Anterior cingulate cortex (tissue), 58 donors: ENCODE data around the gene SREBF1.
A peak's percentile ranks its signal among the peaks of the same experiment; 100 is the strongest.

Experiments
- DNase-seq, 58 donors: peaks; one replicate each; lab custom pipeline; 2025; lab: John Stamatoyannopoulos, UW

SREBF1 gene

GRCh38 chr17:17859909-17860765 lies 23.4 kb upstream of the SREBF1 start:
- DNase-seq = peak in 46 of 58 donors; percentile 11 to 78 (median 53)

DNA sequence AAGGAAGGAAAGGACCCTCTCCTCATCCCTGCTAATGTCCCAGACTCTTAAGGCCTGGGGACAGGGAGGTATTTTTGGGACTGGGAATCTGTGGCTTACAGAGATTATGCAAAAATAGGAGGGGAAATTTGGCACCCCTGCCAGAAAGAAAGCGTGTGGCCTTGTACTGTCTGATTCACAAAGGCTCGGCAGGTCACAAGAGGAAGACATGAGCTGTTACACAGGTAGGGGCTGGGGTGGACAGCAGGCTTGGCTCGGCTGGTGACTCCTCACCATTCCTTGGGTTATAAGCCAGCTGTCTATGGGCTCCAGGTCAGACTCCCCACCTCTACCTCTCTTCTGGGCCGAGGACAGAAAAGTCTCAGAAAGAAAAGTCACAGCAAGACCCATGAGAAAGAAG lies 20.7 kb upstream of the SREBF1 start:
- no peak for DNase-seq

DNA sequence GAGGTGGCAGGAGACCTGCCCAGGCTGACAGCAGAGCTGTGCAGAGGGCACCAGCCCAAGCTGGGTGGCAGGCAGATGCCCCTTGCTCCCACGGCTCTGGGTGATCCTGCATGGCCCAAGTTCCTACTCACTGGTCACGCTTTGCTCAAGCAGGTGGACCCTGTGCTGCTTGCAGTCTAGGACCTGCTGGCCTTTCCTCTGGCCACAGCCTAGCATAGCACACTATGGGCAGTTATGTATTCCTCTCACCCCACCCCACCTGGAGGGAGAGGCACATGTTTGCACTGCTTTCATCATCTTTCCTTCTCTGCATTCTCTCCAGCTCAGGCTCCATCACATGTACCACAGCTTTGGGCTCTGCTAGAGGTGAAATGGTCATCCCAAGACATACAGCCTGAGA lies 19.6 kb upstream of the SREBF1 start:
- no peak for DNase-seq

GRCh38 chr17:17855976-17856375 lies 19.2 kb upstream of the SREBF1 start:
- DNase-seq = peak in 25 of 58 donors; percentile 20 to 79 (median 45)

DNA sequence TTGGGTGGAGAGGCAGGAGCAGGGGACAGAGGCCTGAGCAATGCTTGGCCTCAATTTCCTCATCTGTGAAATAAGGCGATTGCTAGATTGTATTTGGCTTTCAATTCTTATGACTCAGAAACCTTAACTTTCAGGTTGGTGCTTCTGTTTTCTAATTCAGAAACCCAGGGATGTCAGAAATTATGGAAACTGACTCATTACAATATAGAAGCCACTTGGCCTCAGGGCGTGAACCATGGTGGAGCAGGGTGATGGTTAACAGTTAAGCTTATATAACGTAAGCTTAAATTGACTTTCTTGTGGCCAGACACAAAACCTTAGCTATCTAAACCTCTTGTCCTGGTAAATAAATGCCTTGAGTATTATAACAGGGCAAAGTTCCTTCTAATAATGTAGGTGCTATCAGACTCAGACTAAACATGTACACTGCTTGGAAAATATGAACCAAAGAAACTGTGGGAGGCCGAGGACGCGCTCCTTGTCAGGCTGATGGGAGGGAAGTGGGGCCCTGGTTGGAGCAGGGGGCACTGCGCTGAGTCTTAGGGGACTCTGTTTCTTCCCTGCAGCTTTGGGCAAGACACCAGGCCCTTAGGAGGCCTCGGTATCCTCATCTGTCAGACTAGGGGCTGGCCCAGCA lies 17.1 kb upstream of the SREBF1 start:
- no peak for DNase-seq

GRCh38 chr17:17852930-17853329 lies 16.1 kb upstream of the SREBF1 start:
- no peak for DNase-seq

DNA sequence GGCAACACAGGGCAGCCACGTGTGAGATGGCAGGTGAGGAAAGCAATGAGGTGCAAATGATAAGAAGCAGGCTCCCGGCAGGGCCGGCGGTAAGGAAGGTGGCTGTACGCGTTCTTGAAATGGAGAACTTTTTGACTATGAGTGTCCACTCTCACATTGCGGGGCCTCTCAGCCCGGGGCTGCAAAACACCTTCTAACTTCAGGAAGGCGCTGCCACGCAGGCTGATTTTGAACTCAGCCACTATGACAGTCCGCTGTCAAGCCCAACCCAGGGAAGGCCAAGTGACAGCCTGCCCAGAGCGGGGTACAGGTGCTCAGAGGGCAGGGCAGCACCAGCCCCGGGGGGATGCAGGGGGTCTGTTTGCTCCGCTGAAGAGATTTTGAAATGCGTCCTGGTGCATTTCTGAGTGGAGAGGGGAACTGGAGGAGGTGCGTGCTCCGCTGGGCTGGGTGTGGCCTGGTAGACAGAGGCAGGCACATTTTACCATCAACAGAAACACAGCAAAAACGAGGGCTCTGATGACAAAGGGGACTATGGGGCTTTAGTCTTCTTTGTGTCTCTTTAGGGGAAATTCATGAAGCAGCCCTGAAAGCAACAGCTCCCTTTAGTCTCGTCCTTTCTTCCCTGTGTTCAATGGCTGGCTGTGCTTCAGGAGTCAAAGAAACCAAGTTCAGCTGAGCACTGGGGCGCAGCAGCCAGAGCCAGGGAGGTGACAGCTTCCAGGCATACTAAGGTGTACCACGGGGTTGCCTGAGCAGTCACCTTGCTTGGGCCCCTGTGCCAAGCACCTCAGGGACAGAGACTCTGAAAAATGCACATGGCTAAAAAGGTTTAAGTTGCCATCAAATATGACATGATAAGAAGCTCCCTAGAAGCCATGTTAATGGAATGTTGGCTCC lies 14.6 kb upstream of the SREBF1 start:
- no peak for DNase-seq

DNA sequence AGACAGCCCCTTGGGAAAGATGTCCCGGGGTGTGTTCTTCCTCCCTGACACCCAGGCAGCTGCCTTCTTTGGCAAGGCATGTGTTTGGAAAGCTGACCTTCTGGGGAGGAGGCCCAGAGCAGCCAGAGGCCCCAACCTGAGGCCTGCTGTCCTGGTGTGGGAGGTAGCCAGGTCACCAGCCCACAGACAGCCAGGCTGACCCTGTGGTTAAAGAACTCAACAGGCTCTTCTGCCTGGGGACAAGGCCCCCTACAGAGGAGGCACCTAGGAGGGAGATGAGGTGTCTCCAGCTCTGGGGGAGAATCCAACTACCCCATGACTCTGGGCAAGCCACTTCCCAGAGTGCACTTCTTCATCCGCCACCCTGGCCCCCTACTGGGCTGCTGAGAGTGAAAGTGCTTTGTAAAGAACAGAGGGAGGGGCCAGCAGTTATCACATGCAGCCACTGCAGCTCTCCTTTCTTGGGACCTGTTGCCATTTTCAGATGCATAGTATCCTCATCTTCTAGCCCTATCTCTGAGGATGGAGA lies 13.1 kb upstream of the SREBF1 start:
- peak in 17 of 58 donors; percentile 13 to 60 (median 42) for DNase-seq

DNA sequence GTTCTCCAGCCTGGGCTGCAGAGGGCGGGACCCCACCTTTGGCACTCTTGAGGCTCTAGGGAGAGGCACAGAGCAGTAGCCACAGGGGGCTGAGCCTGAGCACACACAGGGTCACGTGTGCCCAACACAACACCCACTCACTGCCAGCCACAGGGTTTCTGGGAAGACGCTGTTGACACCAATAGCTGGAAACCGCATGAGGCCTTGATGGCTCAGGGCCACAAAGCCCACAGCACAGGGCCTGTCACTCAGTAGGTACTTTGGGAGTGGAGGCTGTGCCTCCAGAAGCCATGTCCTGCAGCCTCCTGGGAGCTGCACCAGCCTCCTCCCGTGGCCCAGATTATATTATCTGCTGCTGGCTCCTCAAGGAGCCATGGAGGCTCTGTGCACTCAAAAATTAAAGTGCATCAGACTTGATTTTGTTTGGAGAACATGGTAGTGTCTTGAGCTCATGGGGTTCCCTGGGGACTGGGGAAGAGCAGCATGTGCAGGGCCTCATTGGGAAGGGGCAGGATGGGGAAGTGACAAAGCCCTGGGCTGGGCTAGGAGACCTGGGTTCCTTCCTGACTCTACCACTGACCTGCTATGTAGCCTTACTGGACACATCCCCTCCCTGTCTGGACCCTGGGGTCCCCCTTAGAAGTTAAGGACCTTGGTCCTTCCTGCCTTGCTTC lies 12.5 kb upstream of the SREBF1 start:
- peak in 39 of 58 donors; percentile 16 to 88 (median 53) for DNase-seq

DNA sequence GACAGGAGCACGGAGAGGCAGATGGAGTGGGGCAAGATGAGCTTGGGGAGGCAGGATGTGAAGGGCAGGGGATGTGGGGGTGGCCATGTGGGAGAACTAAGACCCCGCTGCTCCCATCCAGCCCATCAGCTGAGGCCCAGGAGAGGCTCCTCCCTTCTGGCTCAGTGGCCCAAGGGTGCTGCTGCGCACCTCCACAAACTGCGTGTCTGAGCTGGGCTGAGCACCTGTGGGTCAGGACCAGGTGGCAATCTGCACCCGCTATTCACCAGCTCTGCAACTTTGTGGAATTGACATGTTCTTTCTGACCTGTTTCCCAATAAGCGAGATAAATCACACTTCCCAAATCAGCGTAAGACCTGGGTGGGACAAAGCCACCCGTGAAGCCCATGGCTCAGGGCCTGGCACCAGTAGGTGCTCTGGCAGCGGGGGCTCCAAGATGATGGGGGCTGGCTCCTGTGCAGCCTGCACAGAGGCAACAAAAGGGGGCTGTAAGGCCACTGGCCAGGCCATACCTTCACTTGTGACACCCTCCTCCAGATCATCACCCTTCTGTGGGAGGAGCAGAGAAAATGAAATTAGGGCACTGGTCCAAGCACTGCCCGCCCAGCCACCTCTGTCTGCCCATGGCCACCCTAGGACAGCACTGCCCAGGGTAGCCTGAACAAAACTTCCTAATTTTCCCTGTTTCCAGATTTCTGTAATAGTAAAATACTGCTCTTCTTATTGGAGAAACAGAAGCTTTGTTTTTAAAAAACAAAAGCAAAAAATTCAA lies 11.7 kb upstream of the SREBF1 start:
- DNase-seq = no peak

DNA sequence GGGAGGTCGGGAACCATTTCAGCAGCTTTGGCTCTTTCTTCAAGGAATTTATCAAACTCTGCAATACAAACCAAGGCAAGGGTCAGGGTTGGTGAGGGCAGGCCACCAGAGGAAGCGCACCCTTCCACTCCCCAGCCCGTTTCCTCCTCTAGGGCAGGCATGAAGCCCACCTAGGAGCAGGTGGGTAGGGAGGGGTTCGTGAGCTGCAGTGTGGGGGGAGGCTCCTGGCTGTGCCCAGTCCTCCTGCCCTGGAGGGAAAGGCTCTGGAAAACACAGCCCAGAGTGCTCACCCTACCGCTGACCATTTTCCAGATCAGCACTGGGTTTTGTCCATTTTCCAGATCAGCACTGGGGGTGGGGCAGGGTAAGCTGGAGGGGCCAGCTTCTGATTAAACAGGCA lies 10.9 kb upstream of the SREBF1 start:
- DNase-seq = no peak

DNA sequence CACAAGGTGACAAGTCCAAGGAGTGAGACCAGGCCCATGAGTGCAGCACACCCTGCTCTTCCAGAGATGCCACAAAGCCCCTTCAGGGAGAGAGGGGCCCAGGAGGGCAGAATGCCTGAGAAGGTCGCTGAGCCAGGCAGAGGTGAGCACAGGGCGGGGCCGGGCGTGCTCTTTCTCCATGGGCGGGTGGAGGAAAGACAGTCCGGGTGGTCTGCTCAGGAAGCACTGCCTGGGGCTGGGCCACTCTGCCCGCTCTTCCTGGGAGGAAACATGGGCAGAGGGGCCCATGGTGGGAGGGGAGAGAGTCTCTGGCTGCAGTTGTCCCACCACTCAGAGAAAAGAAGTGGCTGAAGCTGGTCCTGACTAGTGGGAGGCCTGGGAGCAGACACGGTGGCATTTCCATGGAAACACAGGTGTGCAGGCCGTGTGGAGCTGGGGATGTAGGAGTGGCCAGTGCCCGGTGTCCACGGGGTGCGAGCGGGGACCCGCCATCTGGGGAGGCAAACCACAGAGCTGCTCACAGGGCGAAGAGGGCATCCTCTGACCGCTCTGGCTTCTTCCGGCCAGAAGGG lies 10.4 kb upstream of the SREBF1 start:
- DNase-seq = no peak

- no peak for DNase-seq
Observed at GRCh38 chr17:17846645-17847044, 9.9 kb upstream of the SREBF1 start.

DNA sequence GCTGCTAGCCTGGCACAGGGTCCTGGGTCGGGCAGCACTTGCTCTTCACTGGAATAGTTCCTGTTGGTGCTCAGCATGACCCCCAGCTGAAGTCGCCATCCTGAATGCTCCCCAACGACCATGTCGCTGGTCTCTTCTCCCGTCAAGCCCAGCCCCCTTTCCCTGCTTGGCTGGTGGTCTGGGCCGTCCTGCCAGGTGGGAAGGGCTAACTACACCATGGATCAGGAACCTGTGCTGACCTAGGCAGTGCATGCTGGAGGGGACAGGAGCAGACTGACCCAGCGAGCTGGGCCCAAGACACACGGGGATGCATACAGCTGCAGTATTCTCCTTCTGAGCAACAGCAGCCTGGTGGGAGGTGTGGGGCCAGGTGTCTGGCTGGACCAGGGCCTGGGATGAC lies 9.2 kb upstream of the SREBF1 start:
- no peak for DNase-seq

DNA sequence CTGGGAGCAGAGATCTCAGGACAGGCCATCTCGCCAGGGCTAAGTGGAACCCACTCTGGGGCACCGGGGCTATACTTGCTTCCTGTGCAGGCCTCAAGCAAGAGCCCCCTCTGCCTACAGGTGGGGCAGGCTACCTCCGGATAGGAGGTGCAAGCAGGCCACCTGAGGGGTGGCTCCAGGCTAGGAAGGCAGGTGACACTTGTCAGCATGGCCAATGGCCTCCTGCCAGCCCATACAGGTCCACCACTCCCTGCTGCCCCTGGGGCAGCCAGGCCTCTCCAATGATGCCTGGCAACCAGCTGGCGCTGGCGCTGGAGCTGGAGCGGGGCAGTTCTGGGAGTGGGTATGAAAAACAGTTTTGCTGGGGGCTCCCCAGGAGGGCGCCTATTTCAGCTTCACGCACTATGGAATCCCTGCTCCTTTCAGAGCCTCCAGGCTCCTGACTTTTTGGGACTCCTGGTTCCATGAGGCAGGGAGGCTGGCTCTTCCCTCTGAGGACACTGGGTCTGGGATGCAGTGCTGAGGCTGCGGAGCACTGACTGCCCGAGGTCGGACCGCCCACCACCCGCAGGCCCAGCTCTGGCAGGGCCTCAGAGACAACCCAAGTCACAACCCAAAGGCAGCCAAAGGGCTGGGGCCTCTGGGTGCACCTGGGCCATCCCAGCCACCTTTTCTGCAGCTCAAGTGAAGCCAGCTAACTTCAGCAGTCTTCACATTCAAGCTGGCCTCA lies 8.4 kb upstream of the SREBF1 start:
- no peak for DNase-seq

- DNase-seq = peak in 29 of 58 donors; percentile 17 to 70 (median 49)
Observed at GRCh38 chr17:17844500-17844899, 7.7 kb upstream of the SREBF1 start.

- DNase-seq = no peak
Observed at GRCh38 chr17:17844079-17844478, 7.3 kb upstream of the SREBF1 start.

DNA sequence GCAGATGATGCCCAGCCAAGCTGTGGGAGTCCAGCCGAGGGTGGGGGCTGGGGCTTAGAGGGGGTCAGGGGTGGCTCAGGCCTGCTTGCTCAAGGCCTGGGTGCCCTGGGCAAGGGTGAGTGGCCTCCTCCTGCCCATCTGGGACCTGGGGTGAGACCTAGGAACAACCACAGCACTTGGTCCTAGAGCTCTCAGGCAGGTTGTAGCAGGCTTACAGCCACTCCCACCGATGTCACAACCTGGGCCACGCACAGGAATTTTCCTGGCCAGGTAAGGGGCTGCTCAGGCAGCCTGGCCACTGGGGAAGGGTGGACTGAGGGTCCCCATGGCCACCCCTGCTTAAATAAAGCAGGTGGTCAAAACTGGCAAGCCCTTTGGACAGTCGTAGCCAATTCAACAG lies 6.3 kb upstream of the SREBF1 start:
- DNase-seq = no peak
